Stimulated activated CD8-positive, alpha-beta memory T cell treated with anti-CD3 and anti-CD28 coated beads, Interleukin-4, amount 100 ng/mL, for 1 hour (primary cell): ENCODE results near the gene PLXNA3.

Experiments used
- DNase-seq, 2 donors: peaks; one replicate each; pipeline ENCODE4 v3.0.0-alpha.2; 2020; ENCODE audit warnings: low read depth in 2 of 2, low spot score in 1 of 2

Gene PLXNA3

DNA sequence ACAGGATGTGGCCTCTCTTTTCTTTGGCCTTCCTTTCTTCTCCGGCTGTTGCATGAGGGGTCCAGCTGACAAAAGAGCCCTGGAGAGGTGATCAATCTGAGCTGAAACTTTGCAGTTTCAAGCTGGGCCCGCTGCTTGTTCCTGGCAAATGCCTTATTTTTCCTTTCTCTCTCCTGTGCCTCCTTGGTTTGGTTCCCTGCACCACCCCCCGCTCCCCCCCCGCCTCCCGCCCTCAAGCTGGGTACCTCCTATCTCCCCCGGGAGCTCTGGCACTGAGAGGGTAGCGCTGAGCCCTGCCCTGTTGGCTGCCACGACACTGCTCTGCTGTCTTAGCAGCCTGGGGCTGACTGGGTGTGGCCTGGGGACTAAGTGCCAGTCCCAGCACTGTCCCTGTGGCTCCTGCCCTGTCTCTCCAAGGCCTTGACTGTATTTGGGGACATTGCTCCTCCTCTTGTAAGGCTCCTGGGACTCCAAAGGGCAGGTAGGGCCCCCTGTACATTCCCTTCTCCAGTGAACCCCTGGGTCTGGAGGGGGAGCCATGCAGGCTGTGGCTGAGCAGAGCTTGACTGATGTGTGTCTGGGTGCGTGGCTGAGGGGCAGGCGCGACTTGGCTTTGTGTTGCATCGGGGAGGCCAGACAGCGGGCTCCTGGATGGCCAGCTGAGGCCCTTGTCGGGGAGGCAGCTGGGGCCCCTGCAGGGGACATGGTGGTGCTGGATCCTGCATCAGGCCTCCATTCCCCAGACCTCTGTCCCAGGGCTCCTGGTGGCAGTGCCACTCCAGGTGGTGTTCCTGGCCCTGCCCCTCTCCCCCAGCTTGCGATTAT lies 1.1 kb downstream of the PLXNA3 start:
- DNase-seq: no peak

GRCh38 chrX:154459832-154460231 lies 1.8 kb downstream of the PLXNA3 start:
- no peak for DNase-seq

GRCh38 chrX:154460326-154460725 lies 2.2 kb downstream of the PLXNA3 start:
- DNase-seq: no peak

- no peak for DNase-seq
These were observed 4.3 kb downstream of the PLXNA3 start for GRCh38 chrX:154462396-154462795.

GRCh38 chrX:154463611-154464220 lies 5.6 kb downstream of the PLXNA3 start:
- DNase-seq: no peak

GRCh38 chrX:154464806-154465365 lies 6.8 kb downstream of the PLXNA3 start:
- no peak for DNase-seq

- no peak for DNase-seq
These were observed 7.5 kb downstream of the PLXNA3 start for GRCh38 chrX:154465601-154466000.

DNA sequence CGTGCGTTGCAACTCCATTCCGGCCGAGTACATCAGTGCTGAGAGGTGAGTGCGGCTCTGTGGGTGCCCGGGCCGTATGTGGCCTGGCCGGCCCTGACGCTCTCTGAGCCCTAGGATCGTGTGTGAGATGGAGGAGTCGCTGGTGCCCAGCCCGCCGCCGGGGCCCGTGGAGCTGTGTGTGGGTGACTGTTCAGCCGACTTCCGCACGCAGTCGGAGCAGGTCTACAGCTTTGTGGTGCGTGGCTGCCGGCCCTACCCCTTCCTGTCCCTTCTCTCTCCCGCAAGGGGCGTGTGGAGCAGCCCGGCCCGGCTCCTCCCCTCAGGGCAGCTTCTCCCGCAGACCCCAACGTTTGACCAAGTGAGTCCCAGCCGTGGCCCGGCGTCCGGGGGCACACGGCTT lies 8.0 kb downstream of the PLXNA3 start:
- no peak for DNase-seq

GRCh38 chrX:154466907-154467306 lies 8.8 kb downstream of the PLXNA3 start:
- DNase-seq: no peak

DNA sequence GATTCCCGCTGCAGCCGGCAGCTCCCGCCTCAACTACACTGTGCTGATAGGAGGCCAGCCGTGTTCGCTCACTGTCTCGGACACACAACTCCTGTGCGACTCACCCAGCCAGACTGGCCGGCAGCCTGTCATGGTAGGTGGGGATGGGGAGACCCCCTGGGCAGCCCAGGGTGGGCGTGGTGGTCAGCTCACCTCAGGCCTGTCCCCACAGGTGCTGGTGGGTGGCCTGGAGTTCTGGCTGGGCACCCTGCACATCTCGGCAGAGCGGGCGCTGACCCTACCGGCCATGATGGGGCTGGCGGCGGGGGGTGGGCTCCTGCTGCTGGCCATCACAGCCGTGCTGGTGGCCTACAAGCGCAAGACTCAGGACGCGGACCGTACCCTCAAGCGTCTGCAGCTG lies 9.5 kb downstream of the PLXNA3 start:
- DNase-seq: no peak

GRCh38 chrX:154468217-154468616 lies 10.1 kb downstream of the PLXNA3 start:
- no peak for DNase-seq

DNA sequence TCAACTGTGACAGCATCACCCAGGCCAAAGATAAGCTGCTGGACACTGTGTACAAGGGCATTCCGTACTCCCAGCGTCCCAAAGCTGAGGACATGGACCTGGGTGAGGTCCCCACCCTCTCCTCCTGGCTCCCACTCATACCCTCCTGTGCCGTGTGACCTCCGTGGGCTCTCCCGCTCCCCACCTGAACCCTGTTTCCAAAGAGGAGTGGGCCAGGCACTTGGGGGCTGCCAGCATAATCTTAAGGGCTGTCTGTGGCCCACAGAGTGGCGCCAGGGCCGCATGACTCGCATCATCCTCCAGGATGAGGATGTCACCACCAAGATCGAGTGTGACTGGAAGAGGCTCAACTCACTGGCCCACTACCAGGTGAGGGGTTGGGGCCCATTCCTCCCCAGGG lies 11.0 kb downstream of the PLXNA3 start:
- no peak for DNase-seq

DNA sequence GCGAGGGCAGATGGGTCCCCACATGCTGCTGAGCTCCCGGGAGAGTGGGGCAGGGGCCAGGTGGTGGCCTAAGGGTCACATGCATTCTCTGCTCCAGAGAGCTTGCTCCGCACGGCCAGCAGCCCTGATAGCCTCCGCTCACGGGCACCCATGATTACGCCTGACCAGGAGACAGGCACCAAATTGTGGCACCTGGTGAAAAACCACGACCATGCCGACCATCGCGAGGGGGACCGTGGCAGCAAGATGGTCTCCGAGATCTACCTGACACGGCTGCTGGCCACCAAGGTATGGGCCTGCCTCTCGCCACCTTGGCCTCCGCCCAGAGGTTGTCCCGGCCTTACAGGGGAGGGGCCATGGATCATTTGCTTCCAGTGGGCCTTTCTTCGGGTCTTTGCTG lies 11.8 kb downstream of the PLXNA3 start:
- DNase-seq: no peak

- DNase-seq: no peak
These were observed 12.4 kb downstream of the PLXNA3 start for GRCh38 chrX:154470434-154470833.

GRCh38 chrX:154470914-154471568 lies 13.0 kb downstream of the PLXNA3 start:
- no peak for DNase-seq

DNA sequence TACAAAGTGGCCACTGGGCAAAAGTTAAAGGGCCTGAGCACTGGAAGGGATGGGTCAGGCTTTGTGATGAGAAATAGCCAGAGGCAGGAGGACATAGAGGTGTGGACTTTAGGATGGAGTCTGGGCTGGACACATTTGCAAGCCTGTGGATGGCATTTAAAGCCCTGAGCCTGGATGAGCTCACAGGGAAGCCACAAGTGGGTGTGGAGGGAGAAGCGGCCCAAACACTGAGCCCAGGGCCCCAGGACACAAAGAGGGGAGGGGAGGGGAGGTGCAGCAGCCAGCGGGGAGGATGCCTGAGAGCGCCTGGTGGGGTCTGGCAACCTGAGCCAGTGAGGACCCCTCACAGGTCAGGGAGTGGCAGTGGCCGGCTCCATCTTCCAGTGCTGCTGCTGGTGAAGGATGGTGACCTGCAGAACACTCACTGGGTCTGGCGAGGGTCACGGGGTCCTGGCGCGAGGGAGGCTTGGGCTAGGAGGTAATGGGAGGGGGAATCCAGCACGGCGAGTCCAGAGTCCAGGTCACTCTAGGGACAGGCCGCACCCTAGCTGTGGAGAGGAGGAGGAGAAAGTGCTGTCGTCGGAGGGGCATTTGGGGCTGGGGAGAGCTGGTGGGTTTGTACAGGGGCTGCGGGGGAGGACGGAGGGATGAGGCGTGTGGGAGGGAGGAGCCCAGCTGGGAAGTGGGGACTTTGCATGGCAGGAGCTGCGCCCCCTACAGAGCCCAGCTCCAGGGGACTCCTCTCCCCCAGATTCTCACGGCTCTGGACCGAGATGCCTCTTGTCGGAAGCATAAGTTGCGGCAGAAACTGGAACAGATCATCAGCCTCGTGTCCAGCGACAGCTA lies 14.0 kb downstream of the PLXNA3 start:
- no peak for DNase-seq

GRCh38 chrX:154472685-154473632 lies 14.9 kb downstream of the PLXNA3 start:
- no peak for DNase-seq

- no peak for DNase-seq
These were observed 15.6 kb downstream of the PLXNA3 start for GRCh38 chrX:154473683-154474082.

DNA sequence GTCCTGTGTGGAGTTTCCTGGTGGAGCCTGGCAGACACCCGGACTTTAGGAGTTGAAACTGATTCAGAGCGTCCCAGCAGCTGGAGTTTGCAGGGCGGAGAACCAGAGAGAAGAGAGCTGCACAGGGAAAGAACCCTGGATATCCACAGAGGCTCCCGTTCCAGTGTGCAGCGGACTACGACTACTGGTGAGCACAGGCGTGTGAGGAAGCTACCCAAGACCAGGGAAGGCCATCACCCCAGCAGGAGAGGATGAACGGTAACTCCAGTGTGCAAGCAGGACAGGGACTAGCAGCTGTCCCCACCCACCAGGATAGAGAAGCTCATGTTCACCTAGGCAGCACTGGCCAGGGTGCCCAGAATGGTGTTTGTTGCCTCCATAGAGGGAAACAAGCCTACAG lies 18.7 kb downstream of the PLXNA3 start:
- DNase-seq: no peak

- DNase-seq: no peak
These were observed 19.9 kb downstream of the PLXNA3 start for GRCh38 chrX:154477891-154478477.
